SK-N-MC (cell line): ENCODE results near the gene PTPRK.

ENCODE experiments used
- DNase-seq: peaks from one replicate; pipeline ENCODE4 v3.0.0-alpha.2; 2011; ENCODE audit warnings: low read depth, low spot score
- H3K27ac ChIP-seq: fragments of 200-600 bp; sonication (generic); 2 replicates; pipeline ENCODE4 v1.5.1; 2016; ENCODE audit warnings: mixed run types
- H3K36me3 ChIP-seq: fragments of 200-600 bp; sonication (generic); 2 replicates; pipeline ENCODE4 v1.6.1; 2017; ENCODE audit warnings: antibody characterized with exemption, low read length, mixed read lengths; ENCODE audit not compliant: insufficient read depth
- H3K4me3 ChIP-seq: fragments of 200-600 bp; sonication (generic); 2 replicates; pipeline ENCODE4 v1.5.1; 2016
- H3K9ac ChIP-seq: fragments of 200-600 bp; sonication (generic); 2 replicates; pipeline ENCODE4 v1.8.0; 2017; ENCODE audit warnings: mixed run types, mixed read lengths; ENCODE audit not compliant: insufficient read length
- H3K9me3 ChIP-seq: fragments of 200-600 bp; sonication (generic); 2 replicates; pipeline ENCODE4 v1.6.1; 2017; ENCODE audit warnings: low read depth, mild to moderate bottlenecking, antibody characterized with exemption, low read length, moderate library complexity, mixed read lengths
- EZH2 ChIP-seq: fragments of 200-600 bp; sonication (generic); IDR thresholded peaks from one replicate; pipeline ENCODE4 v1.6.1; 2017; ENCODE audit warnings: antibody characterized with exemption
- FOXP2 ChIP-seq: optimal IDR thresholded peaks from 2 replicates; pipeline ENCODE3; 2011; ENCODE audit warnings: mild to moderate bottlenecking, moderate library complexity; ENCODE audit not compliant: insufficient read depth; ENCODE audit errors: extremely low read length, control extremely low read depth
- POLR2AphosphoS5 ChIP-seq: IDR thresholded peaks from 2 replicates; pipeline ENCODE4 v1.6.1; 2012; ENCODE audit warnings: mild to moderate bottlenecking, low read depth, low read length, borderline replicate concordance

The PTPRK gene

GRCh38 chr6:128271527-128271926 lies 248.9 kb downstream of the PTPRK start:
- H3K27ac ChIP-seq: no peak overlapping the region
- TF ChIP-seq FOXP2: no peak
- no peak for TF ChIP-seq EZH2
- TF ChIP-seq POLR2AphosphoS5: no peak
- H3K9ac ChIP-seq: no peak overlapping the region
- no peak overlapping the region for H3K4me3 ChIP-seq
- peaks cover 1% of the 10 kb centered on the region; the same call in 1 of the 2 replicates for H3K36me3 ChIP-seq
- H3K9me3 ChIP-seq: no peaks in the 10 kb centered on the region
- DNase-seq: no peak

GRCh38 chr6:128271011-128271410 lies 249.4 kb downstream of the PTPRK start:
- Histone ChIP-seq H3K4me3 (no peak overlapping the region), H3K36me3 (peaks cover 6% of the 10 kb centered on the region; the same call in 1 of the 2 replicates), H3K9me3 (no peaks in the 10 kb centered on the region), H3K27ac (no peak overlapping the region), H3K9ac (no peak overlapping the region)
- no peak for DNase-seq
- TF ChIP-seq EZH2: no peak

- no peak overlapping the region for H3K4me3 ChIP-seq
- H3K27ac ChIP-seq: no peak overlapping the region
- H3K36me3 ChIP-seq: peaks cover 14% of the 10 kb centered on the region; the same call in 1 of the 2 replicates
- H3K9ac ChIP-seq: no peak overlapping the region
- H3K9me3 ChIP-seq: no peaks in the 10 kb centered on the region
- DNase-seq: no peak
- TF ChIP-seq EZH2: no peak
- no peak for TF ChIP-seq POLR2AphosphoS5
- no peak for TF ChIP-seq FOXP2
These were observed 253.5 kb downstream of the PTPRK start for GRCh38 chr6:128266946-128267345.

GRCh38 chr6:128265706-128266105 lies 254.7 kb downstream of the PTPRK start:
- Histone ChIP-seq H3K4me3 (no peak overlapping the region), H3K9me3 (no peaks in the 10 kb centered on the region), H3K9ac (no peak overlapping the region), H3K36me3 (peaks cover 14% of the 10 kb centered on the region; the same call in 1 of the 2 replicates), H3K27ac (no peak overlapping the region)
- no peak for DNase-seq
- no peak for TF ChIP-seq EZH2
- TF ChIP-seq POLR2AphosphoS5: no peak
- TF ChIP-seq FOXP2: no peak

GRCh38 chr6:128259730-128260685 lies 260.4 kb downstream of the PTPRK start:
- no peaks in the 10 kb centered on the region for H3K9me3 ChIP-seq
- no peak overlapping the region for H3K27ac ChIP-seq
- no peak overlapping the region for H3K9ac ChIP-seq
- DNase-seq: no peak
- peaks cover 9% of the 10 kb centered on the region; the same call in 1 of the 2 replicates for H3K36me3 ChIP-seq
- no peak overlapping the region for H3K4me3 ChIP-seq
- TF ChIP-seq FOXP2: no peak

GRCh38 chr6:128259029-128259724 lies 261.2 kb downstream of the PTPRK start:
- Histone ChIP-seq H3K9me3 (no peaks in the 10 kb centered on the region), H3K27ac (no peak overlapping the region), H3K9ac (no peak overlapping the region), H3K36me3 (peaks cover 9% of the 10 kb centered on the region; the same call in 1 of the 2 replicates), H3K4me3 (no peak overlapping the region)
- no peak for DNase-seq
- TF ChIP-seq POLR2AphosphoS5 (no peak), FOXP2 (no peak), EZH2 (no peak)

- Histone ChIP-seq H3K9ac (no peak overlapping the region), H3K36me3 (no peaks in the 10 kb centered on the region), H3K4me3 (no peak overlapping the region), H3K9me3 (no peaks in the 10 kb centered on the region), H3K27ac (no peak overlapping the region)
- TF ChIP-seq POLR2AphosphoS5: no peak
- TF ChIP-seq EZH2: no peak
- TF ChIP-seq FOXP2: no peak
- no peak for DNase-seq
These were observed 264.3 kb downstream of the PTPRK start for GRCh38 chr6:128256095-128256494.

GRCh38 chr6:128252341-128253176 lies 267.8 kb downstream of the PTPRK start:
- H3K4me3 ChIP-seq: no peak overlapping the region
- no peak for DNase-seq
- H3K9me3 ChIP-seq: no peaks in the 10 kb centered on the region
- H3K36me3 ChIP-seq: no peaks in the 10 kb centered on the region
- no peak overlapping the region for H3K27ac ChIP-seq
- TF ChIP-seq FOXP2: no peak
- no peak for TF ChIP-seq EZH2
- TF ChIP-seq POLR2AphosphoS5: no peak
- H3K9ac ChIP-seq: no peak overlapping the region
